Gastroesophageal sphincter (tissue), 3 donors: ENCODE data around the gene SYNE4.
A peak's percentile ranks its signal among the peaks of the same experiment; 100 is the strongest.

Experiments used
- CTCF ChIP-seq, 4 experiments: fragments of 200-600 bp in 2 of 4; fragments of 450-650 bp in 2 of 4; sonication (generic) in 1 of 4; IDR thresholded peaks; one replicate each; pipeline ENCODE4 v1.5.1; 2017 to 2019; ENCODE audit warnings: antibody characterized with exemption in 4 of 4, mild to moderate bottlenecking in 2 of 4, moderate library complexity in 2 of 4
- EP300 ChIP-seq: sonication (generic); formaldehyde crosslinking; IDR thresholded peaks from one replicate; pipeline ENCODE4 v1.6.1; 2017; ENCODE audit warnings: antibody characterized with exemption, mild to moderate bottlenecking
- POLR2A ChIP-seq, 2 donors: fragments of 450-650 bp; IDR thresholded peaks; one replicate each; pipeline ENCODE4 v1.6.1; 2017; ENCODE audit warnings: antibody characterized with exemption in 2 of 2, mild to moderate bottlenecking in 2 of 2, moderate library complexity in 1 of 2
- POLR2AphosphoS5 ChIP-seq: sonication (generic); formaldehyde crosslinking; IDR thresholded peaks from one replicate; pipeline ENCODE4 v1.6.1; 2017; ENCODE audit warnings: antibody characterized with exemption

- TF ChIP-seq CTCF (IDR thresholded peaks at IDR 0.05): no peak
- TF ChIP-seq EP300: no peak
- TF ChIP-seq POLR2A (IDR thresholded peaks at IDR 0.05): no peak
- TF ChIP-seq POLR2AphosphoS5: peak; percentile 38
These were observed 37.9 kb upstream of the SYNE4 start for GRCh38 chr19:36046443-36047050.
